Measurements from ENCODE around the gene PPP1R1B.

The PPP1R1B gene

DNA sequence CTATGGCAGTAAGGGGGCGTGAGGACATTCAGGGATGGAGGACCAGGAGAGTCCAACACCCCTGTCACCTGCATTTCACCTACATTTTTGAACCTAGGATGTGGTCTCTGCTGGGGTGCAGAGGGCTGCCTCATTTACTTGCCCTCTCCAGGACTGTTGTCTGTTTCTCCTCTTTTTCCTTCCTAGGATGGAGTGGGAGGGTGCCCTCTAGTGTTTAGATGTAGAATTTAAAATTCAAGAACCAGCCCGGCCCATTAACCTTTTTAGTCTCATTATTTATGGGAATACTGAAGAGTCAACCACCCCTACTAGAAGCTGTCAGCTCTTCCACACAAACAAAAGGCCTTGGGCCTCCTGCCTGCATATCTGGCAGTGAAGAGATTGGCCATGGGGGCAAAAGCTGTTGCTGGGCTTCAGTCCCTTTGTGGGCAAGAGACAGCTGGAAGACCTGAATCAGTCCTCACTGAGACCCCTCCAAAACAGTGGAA, 7.7 kb downstream of the PPP1R1B start:
- Histone ChIP-seq H3K9ac (no peak overlapping the region), H3K4me1 (peaks cover 20% of the 10 kb centered on the region), H3K36me3 (ENCODE audit: control insufficient read depth, insufficient read depth, low read length) (no peaks in the 10 kb centered on the region), H3K9me3 (ENCODE audit: control insufficient read depth, low read length) (no peaks in the 10 kb centered on the region), H3K4me2 (ENCODE audit: low read length) (no peak overlapping the region), H3K27me3 (ENCODE audit: control insufficient read depth, insufficient read depth, low read length) (no peaks in the 10 kb centered on the region), H3K27ac (no peak overlapping the region), H2AFZ (peak overlapping the region; percentile 6), H3K4me3 (ENCODE audit: low read depth, low read length) (no peak overlapping the region), H3K79me2 (peaks cover 49% of the 10 kb centered on the region)
- TF ChIP-seq, protein P1, sequence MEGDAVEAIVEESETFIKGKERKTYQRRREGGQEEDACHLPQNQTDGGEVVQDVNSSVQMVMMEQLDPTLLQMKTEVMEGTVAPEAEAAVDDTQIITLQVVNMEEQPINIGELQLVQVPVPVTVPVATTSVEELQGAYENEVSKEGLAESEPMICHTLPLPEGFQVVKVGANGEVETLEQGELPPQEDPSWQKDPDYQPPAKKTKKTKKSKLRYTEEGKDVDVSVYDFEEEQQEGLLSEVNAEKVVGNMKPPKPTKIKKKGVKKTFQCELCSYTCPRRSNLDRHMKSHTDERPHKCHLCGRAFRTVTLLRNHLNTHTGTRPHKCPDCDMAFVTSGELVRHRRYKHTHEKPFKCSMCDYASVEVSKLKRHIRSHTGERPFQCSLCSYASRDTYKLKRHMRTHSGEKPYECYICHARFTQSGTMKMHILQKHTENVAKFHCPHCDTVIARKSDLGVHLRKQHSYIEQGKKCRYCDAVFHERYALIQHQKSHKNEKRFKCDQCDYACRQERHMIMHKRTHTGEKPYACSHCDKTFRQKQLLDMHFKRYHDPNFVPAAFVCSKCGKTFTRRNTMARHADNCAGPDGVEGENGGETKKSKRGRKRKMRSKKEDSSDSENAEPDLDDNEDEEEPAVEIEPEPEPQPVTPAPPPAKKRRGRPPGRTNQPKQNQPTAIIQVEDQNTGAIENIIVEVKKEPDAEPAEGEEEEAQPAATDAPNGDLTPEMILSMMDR (IDR thresholded peaks at IDR 0.05): peak; percentile 83

DNA sequence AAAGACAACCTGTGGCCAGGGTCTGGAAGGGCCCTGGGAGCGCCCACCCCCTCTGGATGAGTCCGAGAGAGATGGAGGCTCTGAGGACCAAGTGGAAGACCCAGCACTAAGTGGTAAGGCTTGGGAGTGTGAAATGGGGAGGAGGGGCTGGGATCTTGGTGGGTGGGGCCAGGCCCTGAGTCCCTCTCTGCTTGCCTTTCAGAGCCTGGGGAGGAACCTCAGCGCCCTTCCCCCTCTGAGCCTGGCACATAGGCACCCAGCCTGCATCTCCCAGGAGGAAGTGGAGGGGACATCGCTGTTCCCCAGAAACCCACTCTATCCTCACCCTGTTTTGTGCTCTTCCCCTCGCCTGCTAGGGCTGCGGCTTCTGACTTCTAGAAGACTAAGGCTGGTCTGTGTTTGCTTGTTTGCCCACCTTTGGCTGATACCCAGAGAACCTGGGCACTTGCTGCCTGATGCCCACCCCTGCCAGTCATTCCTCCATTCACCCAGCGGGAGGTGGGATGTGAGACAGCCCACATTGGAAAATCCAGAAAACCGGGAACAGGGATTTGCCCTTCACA, 8.9 kb downstream of the PPP1R1B start:
- H3K79me2 ChIP-seq: peaks cover 58% of the 10 kb centered on the region
- no peak overlapping the region for H2AFZ ChIP-seq
- H3K4me1 ChIP-seq: peaks cover 20% of the 10 kb centered on the region
- no peak overlapping the region for H3K4me3 ChIP-seq (ENCODE audit: low read depth, low read length)
- H3K9me3 ChIP-seq (ENCODE audit: control insufficient read depth, low read length): no peaks in the 10 kb centered on the region
- TF ChIP-seq, protein P1 (IDR thresholded peaks at IDR 0.05): no peak
- no peak overlapping the region for H3K4me2 ChIP-seq (ENCODE audit: low read length)
- peak overlapping the region; percentile 93 for H3K27ac ChIP-seq
- no peak overlapping the region for H3K9ac ChIP-seq
- no peaks in the 10 kb centered on the region for H3K36me3 ChIP-seq (ENCODE audit: control insufficient read depth, insufficient read depth, low read length)
- H3K27me3 ChIP-seq (ENCODE audit: control insufficient read depth, insufficient read depth, low read length): no peaks in the 10 kb centered on the region

DNA sequence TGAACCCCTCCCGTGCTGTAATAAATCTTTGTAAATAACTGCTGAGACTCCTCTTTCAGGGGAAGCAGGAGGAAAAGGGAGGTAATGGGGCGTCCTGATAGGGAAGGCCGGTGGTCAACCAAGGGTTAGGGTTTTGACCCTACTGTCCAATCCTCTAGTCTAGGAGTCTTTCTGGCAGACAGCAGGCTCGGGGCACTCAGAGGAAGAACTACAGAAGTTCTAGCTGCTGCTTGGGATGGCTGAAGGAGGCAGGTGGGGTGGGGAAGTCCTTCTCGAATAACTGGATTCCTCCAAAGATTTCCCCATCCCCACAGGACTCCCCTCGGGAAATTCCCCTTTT, 9.8 kb downstream of the PPP1R1B start:
- peak overlapping the region; percentile 98 for H3K4me3 ChIP-seq (ENCODE audit: low read depth, low read length)

DNA sequence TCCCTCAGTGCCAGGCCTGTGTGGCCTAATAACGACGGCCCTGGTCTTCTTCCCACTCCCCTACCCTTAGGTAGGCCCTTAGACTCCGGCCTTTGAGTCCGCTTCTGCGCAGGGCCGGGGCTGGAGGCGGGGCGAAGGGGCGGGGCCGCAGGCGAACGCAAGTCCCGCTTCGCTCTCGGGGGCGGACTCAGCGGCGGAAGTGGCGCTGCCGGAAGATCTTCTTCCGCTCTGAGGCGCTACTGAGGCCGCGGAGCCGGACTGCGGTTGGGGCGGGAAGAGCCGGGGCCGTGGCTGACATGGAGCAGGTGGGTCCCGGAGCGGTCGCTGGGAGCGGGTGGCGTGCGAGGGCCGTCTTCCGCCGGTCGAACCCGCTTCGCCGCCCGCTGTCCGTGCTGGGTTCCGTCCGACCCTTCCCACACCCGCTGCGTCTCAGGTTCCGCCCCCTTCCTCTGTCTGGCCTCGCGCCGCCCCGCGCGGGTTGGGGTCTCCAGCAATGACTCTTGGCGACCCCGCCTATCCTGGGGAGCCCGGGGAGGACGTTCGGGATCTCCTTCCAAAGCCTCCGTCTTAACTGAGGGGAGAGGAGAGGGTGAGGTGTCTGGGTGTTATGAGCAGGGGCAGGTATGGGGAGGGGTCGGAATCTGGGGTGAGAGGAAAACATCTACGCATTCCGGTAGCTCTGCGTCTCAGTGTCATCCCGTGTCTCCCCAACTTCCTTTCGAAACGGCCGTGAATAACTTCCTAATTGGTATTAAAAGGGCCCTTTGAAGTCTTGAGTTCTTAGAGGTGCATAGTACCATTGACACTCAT, 10.4 kb downstream of the PPP1R1B start, which contains the start of gene STARD3:
STARD3 (plus strand) TSS at position 218 of the 810 bp plus-strand sequence. CDS start 16,388 bp downstream, outside the sequence.
- Histone ChIP-seq H3K9ac (peak within 1 kb of the TSS; percentile 96), H3K79me2 (peaks cover 65% of the 10 kb centered on the region), H3K9me3 (ENCODE audit: control insufficient read depth, low read length) (no peaks in the 10 kb centered on the region), H2AFZ (peak within 1 kb of the TSS; percentile 98), H3K4me2 (ENCODE audit: low read length) (peak within 1 kb of the TSS; percentile 92), H3K27ac (peak within 1 kb of the TSS; percentile 93), H3K27me3 (ENCODE audit: control insufficient read depth, insufficient read depth, low read length) (no peaks in the 10 kb centered on the region), H3K36me3 (ENCODE audit: control insufficient read depth, insufficient read depth, low read length) (no peaks in the 10 kb centered on the region), H3K4me3 (ENCODE audit: low read depth, low read length) (peak within 1 kb of the TSS; percentile 98), H3K4me1 (peaks cover 20% of the 10 kb centered on the region)
- TF ChIP-seq, protein P1 (IDR thresholded peaks at IDR 0.05): peak; percentile 35

More for the DNA sequence above, 9.8 kb downstream of the PPP1R1B start:
- no peaks in the 10 kb centered on the region for H3K27me3 ChIP-seq (ENCODE audit: control insufficient read depth, insufficient read depth, low read length)
- H2AFZ ChIP-seq: peak overlapping the region; percentile 98
- peaks cover 61% of the 10 kb centered on the region for H3K79me2 ChIP-seq
- H3K36me3 ChIP-seq (ENCODE audit: control insufficient read depth, insufficient read depth, low read length): no peaks in the 10 kb centered on the region
- TF ChIP-seq, protein P1 (IDR thresholded peaks at IDR 0.05): no peak
- peaks cover 20% of the 10 kb centered on the region for H3K4me1 ChIP-seq
- peak overlapping the region; percentile 92 for H3K4me2 ChIP-seq (ENCODE audit: low read length)
- peak overlapping the region; percentile 93 for H3K27ac ChIP-seq
- H3K9ac ChIP-seq: peak overlapping the region; percentile 96
- H3K9me3 ChIP-seq (ENCODE audit: control insufficient read depth, low read length): no peaks in the 10 kb centered on the region

All from parathyroid adenoma (tissue), 2 donors.